ENCODE measurements around the gene FOXB1. TPM values are rescaled to one million over a fixed set of nuclear protein-coding genes. Genes with fewer than 3 reads are reported as not detected.
A peak's percentile ranks its signal among the peaks of the same experiment; 100 is the strongest.

Gene FOXB1
- total and polyA plus RNA-seq, 9 of the 15 experiments (the other 6 are each of a cell fraction or from before 2014, with no cell fraction given), result not detected

DNA sequence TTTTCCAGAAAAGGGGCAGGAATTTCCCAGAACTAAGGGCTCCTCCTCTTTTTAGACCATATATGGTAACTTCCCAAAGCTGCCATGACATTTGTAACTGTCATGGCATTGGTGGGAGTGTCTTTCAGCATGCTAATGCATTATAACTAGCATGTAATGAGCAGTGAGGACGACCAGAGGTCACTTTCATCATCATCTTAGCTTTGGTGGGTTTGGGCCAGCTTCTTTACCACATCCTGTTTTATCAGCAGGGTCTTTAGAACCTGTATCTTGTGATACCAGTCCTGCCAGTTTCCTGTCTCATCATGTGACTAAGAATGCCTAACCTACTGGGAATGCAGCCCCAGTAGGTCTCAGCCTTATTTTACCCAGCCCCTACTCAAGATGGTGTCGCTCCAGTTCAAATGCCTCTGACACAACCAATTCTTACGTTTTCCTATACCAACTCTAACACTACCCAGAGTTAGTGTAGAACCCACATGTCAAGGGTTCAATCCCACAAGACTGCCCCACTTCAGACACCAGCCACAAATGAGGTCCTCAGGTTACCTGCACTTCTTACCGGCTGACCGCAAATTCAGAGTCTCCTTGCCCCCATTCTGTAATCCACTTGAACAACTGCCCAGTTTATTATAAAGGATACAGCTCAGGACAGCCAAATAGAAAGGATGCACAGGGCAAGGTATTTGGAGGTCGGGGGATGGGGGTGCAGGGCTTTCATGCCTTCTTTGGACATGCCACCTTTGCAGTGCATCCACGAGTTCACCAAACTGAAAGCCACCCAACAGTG, 17.7 kb downstream of the FOXB1 start (continued):
- TF ChIP-seq, protein P1, sequence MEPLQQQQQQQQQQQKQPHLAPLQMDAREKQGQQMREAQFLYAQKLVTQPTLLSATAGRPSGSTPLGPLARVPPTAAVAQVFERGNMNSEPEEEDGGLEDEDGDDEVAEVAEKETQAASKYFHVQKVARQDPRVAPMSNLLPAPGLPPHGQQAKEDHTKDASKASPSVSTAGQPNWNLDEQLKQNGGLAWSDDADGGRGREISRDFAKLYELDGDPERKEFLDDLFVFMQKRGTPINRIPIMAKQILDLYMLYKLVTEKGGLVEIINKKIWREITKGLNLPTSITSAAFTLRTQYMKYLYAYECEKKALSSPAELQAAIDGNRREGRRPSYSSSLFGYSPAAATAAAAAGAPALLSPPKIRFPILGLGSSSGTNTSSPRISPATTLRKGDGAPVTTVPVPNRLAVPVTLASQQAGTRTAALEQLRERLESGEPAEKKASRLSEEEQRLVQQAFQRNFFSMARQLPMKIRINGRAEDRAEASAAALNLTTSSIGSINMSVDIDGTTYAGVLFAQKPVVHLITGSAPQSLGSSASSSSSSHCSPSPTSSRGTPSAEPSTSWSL (CRISPR knock-in tag; IDR thresholded peaks at IDR 0.05; ENCODE audit: borderline replicate concordance), result peak; percentile 98; the same call in 1 of the 2 replicates
- TF ChIP-seq STAT5B (CRISPR knock-in tag; IDR thresholded peaks at IDR 0.05) (no peak), NCOR1 (IDR thresholded peaks at IDR 0.05) (no peak), TRIM28 (IDR thresholded peaks at IDR 0.05) (no peak), KDM5B (IDR thresholded peaks at IDR 0.05; ENCODE audit: insufficient replicate concordance, low read depth, low read length) (no peak), ZNF668 (CRISPR knock-in tag; IDR thresholded peaks at IDR 0.05) (no peak), NCOA4 (IDR thresholded peaks at IDR 0.05; ENCODE audit: partially characterized antibody) (no peak), ZKSCAN8 (CRISPR knock-in tag; IDR thresholded peaks at IDR 0.05) (peak; percentile 96), ZC3H11A (IDR thresholded peaks at IDR 0.05; ENCODE audit: low read depth, low read length) (no peak), ZNF785 (CRISPR knock-in tag; IDR thresholded peaks at IDR 0.05) (peak; percentile 87), PHTF2 (CRISPR knock-in tag; IDR thresholded peaks at IDR 0.05) (no peak), ZNF583 (CRISPR knock-in tag; IDR thresholded peaks at IDR 0.05) (peak; percentile 95; the same call in 1 of the 2 replicates), RHOXF2B (CRISPR knock-in tag; conservative IDR thresholded peaks at IDR 0.05) (peak; percentile 93; the same call in 1 of the 2 replicates), TRIM24 (IDR thresholded peaks at IDR 0.05) (no peak), CCAR2 (IDR thresholded peaks at IDR 0.05; ENCODE audit: low read depth, low read length) (no peak), ZNF174 (CRISPR knock-in tag; IDR thresholded peaks at IDR 0.05) (peak; percentile 96), KAT8 (IDR thresholded peaks at IDR 0.05; ENCODE audit: low read depth) (no peak), HNRNPH1 (optimal IDR thresholded peaks at IDR 0.05; ENCODE audit: low read depth, low read length) (no peak), POU5F1 (IDR thresholded peaks at IDR 0.05; ENCODE audit: borderline replicate concordance, low read depth, low read length, partially characterized antibody) (no peak), DMBX1 (CRISPR knock-in tag; IDR thresholded peaks at IDR 0.05; ENCODE audit: borderline replicate concordance) (peak; percentile 98; the same call in 1 of the 2 replicates), CHD2 (IDR thresholded peaks at IDR 0.05; ENCODE audit: low read depth, low read length) (no peak), HDAC1 (IDR thresholded peaks at IDR 0.05) (no peak), ILF3 (IDR thresholded peaks at IDR 0.05; ENCODE audit: borderline replicate concordance) (no peak), KLF16 (IDR thresholded peaks at IDR 0.05) (no peak), ZNF551 (CRISPR knock-in tag; IDR thresholded peaks at IDR 0.05) (no peak), SIX5 (IDR thresholded peaks at IDR 0.05; ENCODE audit: borderline replicate concordance in 1 of 2, insufficient read depth in 1 of 2, low read depth in 1 of 2, low read length in 2 of 2) (no peak)
- TF ChIP-seq, protein P2, sequence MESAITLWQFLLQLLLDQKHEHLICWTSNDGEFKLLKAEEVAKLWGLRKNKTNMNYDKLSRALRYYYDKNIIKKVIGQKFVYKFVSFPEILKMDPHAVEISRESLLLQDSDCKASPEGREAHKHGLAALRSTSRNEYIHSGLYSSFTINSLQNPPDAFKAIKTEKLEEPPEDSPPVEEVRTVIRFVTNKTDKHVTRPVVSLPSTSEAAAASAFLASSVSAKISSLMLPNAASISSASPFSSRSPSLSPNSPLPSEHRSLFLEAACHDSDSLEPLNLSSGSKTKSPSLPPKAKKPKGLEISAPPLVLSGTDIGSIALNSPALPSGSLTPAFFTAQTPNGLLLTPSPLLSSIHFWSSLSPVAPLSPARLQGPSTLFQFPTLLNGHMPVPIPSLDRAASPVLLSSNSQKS (CRISPR knock-in tag; IDR thresholded peaks at IDR 0.05), result peak; percentile 89
- TF ChIP-seq, protein P3, sequence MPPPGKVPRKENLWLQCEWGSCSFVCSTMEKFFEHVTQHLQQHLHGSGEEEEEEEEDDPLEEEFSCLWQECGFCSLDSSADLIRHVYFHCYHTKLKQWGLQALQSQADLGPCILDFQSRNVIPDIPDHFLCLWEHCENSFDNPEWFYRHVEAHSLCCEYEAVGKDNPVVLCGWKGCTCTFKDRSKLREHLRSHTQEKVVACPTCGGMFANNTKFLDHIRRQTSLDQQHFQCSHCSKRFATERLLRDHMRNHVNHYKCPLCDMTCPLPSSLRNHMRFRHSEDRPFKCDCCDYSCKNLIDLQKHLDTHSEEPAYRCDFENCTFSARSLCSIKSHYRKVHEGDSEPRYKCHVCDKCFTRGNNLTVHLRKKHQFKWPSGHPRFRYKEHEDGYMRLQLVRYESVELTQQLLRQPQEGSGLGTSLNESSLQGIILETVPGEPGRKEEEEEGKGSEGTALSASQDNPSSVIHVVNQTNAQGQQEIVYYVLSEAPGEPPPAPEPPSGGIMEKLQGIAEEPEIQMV (tag; conservative IDR thresholded peaks at IDR 0.05; ENCODE audit: low read depth), result no peak
